ENCODE measurements around the gene EHD3. TPM values are rescaled to one million over a fixed set of nuclear protein-coding genes. Genes with fewer than 3 reads are reported as not detected.

The EHD3 gene
- total and polyA plus RNA-seq, 2 of the 8 experiments (the other 6 are each of a cell fraction or from before 2014, with no cell fraction given) = 9.3 to 12.0 TPM

GRCh38 chr2:31268344-31268743, 34.4 kb downstream of the EHD3 start:
- Histone ChIP-seq H3K14ac (ENCODE audit: insufficient read length) (no peak overlapping the region), H4K8ac (ENCODE audit: extremely low read depth, insufficient read depth, low read length) (no peak overlapping the region), H3K18ac (ENCODE audit: extremely low read depth, low read length) (no peak overlapping the region), H3K9me3 (ENCODE audit: insufficient read depth in 2 of 2, low read depth in 1 of 2, low read length in 1 of 2) (no peaks in the 10 kb centered on the region), H3K23ac (ENCODE audit: insufficient read length) (no peak overlapping the region), H2BK12ac (ENCODE audit: low read depth, low read length) (peak overlapping the region; percentile 40; the same call in 1 of the 2 replicates), H3K79me1 (ENCODE audit: low read depth, low read length) (no peaks in the 10 kb centered on the region), H3K56ac (replicated peaks; ENCODE audit: insufficient read length, low read depth, low read length) (no peak overlapping the region), H2BK15ac (ENCODE audit: low read length) (no peak overlapping the region), H3K27me3 (replicated peaks in 1 of 4; ENCODE audit: control insufficient read depth in 3 of 4, extremely low read depth in 1 of 4, insufficient read depth in 3 of 4, low read length in 3 of 4) (no peaks in the 10 kb centered on the region), H2AK5ac (ENCODE audit: low read depth, low read length) (no peak overlapping the region), H4K5ac (ENCODE audit: insufficient read length, low read depth, low read length) (no peak overlapping the region), H2BK5ac (ENCODE audit: low read depth, low read length) (no peak overlapping the region), H4K20me1 (replicated peaks in 1 of 2; ENCODE audit: control insufficient read depth in 1 of 2, insufficient read depth in 2 of 2, low read length in 2 of 2) (peaks cover 0 to 1% of the 10 kb centered on the region in 2 experiments), H3K27ac (ENCODE audit: low read depth, low read length) (no peak overlapping the region), H3K36me3 (ENCODE audit: control insufficient read depth in 2 of 4, insufficient read depth in 4 of 4, low read length in 3 of 4) (no peaks in the 10 kb centered on the region), H2BK20ac (ENCODE audit: low read length) (no peak overlapping the region), H3K4me2 (ENCODE audit: insufficient read depth in 1 of 2, low read depth in 2 of 2, low read length in 2 of 2) (no peak overlapping the region), H3K4me1 (replicated peaks in 1 of 4; ENCODE audit: control insufficient read depth in 3 of 4, insufficient read depth in 4 of 4, low read length in 3 of 4) (peaks cover 2 to 15% (median 8%) of the 10 kb centered on the region in 4 experiments; a peak in 4 of 7 replicates), H2BK120ac (replicated peaks; ENCODE audit: low read depth, low read length) (no peak overlapping the region), H3K9ac (replicated peaks in 1 of 4; ENCODE audit: extremely low read depth in 1 of 4, low read depth in 3 of 4, low read length in 3 of 4) (no peak overlapping the region), H3K4ac (replicated peaks; ENCODE audit: insufficient read length, low read depth, low read length) (no peak overlapping the region), H3K79me2 (ENCODE audit: control insufficient read depth in 1 of 2, insufficient read depth in 2 of 2, low read length in 2 of 2) (no peaks in the 10 kb centered on the region), H4K91ac (replicated peaks; ENCODE audit: insufficient read length, low read length) (no peak overlapping the region), H2AFZ (ENCODE audit: low read length) (no peak overlapping the region), H3K4me3 (ENCODE audit: extremely low read depth in 1 of 4, insufficient read depth in 2 of 4, low read depth in 3 of 4, low read length in 4 of 4) (no peak overlapping the region), H3K23me2 (ENCODE audit: low read depth, low read length) (no peaks in the 10 kb centered on the region)
- 87% methylated on average over 2 of the region's 2 CpGs; no CpG with 5 or more reads in 1 of the 2 experiments for WGBS, 2 experiments (ENCODE audit: extremely low coverage in 1 of 2, insufficient coverage in 1 of 2, insufficient read length in 1 of 2, insufficient replicate concordance in 2 of 2, low coverage in 1 of 2, low lambda C conversion rate in 2 of 2, missing lambda C conversion rate in 1 of 2)
- TF ChIP-seq, protein P1, sequence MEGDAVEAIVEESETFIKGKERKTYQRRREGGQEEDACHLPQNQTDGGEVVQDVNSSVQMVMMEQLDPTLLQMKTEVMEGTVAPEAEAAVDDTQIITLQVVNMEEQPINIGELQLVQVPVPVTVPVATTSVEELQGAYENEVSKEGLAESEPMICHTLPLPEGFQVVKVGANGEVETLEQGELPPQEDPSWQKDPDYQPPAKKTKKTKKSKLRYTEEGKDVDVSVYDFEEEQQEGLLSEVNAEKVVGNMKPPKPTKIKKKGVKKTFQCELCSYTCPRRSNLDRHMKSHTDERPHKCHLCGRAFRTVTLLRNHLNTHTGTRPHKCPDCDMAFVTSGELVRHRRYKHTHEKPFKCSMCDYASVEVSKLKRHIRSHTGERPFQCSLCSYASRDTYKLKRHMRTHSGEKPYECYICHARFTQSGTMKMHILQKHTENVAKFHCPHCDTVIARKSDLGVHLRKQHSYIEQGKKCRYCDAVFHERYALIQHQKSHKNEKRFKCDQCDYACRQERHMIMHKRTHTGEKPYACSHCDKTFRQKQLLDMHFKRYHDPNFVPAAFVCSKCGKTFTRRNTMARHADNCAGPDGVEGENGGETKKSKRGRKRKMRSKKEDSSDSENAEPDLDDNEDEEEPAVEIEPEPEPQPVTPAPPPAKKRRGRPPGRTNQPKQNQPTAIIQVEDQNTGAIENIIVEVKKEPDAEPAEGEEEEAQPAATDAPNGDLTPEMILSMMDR (IDR thresholded peaks at IDR 0.05; ENCODE audit: control extremely low read depth in 1 of 3, insufficient read depth in 1 of 3, low read depth in 1 of 3, low read length in 3 of 3) = peak; percentile 18 to 25 (median 23); a peak in 3 of 4 replicates
- TF ChIP-seq RAD21 (IDR thresholded peaks at IDR 0.05 in 1 of 2, conservative IDR thresholded peaks at IDR 0.05 in 1 of 2; ENCODE audit: low read depth in 2 of 2, low read length in 2 of 2) (peak; percentile 17 to 43; a peak in 2 of 4 replicates), PHF8 (conservative IDR thresholded peaks at IDR 0.05; ENCODE audit: low read depth, low read length) (no peak), SIN3A (conservative IDR thresholded peaks at IDR 0.05 in 1 of 2, IDR thresholded peaks at IDR 0.05 in 1 of 2; ENCODE audit: low read depth in 1 of 2, low read length in 2 of 2) (no peak)
- DNase-seq (ENCODE audit: low read depth in 1 of 2, low spot score in 2 of 2) (no peak), FAIRE-seq (no peak)
- CTCF ChIA-PET (ENCODE audit: partially characterized antibody) = interaction anchor here (0.7 to 2.7 kb wide), 8 partner anchors 10 to 115 kb away, joined by 3 to 15 read pairs (median 4); partner anchors contain the start of gene EHD3
- POLR2A ChIA-PET (ENCODE audit: partially characterized antibody) = no interaction called here

Measured in H1 (cell line).